Effector memory CD4-positive, alpha-beta T cell (primary cell): ENCODE measurements around the gene ZNF609.

Experiments
- DNase-seq, 3 donors: peaks; one replicate each; pipeline ENCODE4 v3.0.0-alpha.2; 2020
- H3K27ac ChIP-seq: 2 replicates; pipeline ENCODE4 v1.7.0; 2013; ENCODE audit warnings: mild to moderate bottlenecking, low read length, moderate library complexity; ENCODE audit not compliant: insufficient read depth, poor library complexity, severe bottlenecking
- H3K27me3 ChIP-seq: replicated peaks from 2 replicates; pipeline ENCODE4 v1.7.0; 2013; ENCODE audit warnings: mild to moderate bottlenecking, low read length; ENCODE audit not compliant: insufficient read depth, control insufficient read depth, poor library complexity, severe bottlenecking
- H3K36me3 ChIP-seq: 2 replicates; pipeline ENCODE4 v1.7.0; 2013; ENCODE audit warnings: mild to moderate bottlenecking, low read length, moderate library complexity; ENCODE audit not compliant: control insufficient read depth, insufficient read depth
- H3K4me1 ChIP-seq: 2 replicates; pipeline ENCODE4 v1.7.0; 2013; ENCODE audit warnings: low read length, mild to moderate bottlenecking; ENCODE audit not compliant: control insufficient read depth, insufficient read depth, poor library complexity, severe bottlenecking
- H3K4me3 ChIP-seq: 2 replicates; pipeline ENCODE4 v1.7.0; 2013; ENCODE audit warnings: low read length, low read depth, mild to moderate bottlenecking; ENCODE audit not compliant: insufficient read depth, poor library complexity, severe bottlenecking
- H3K9me3 ChIP-seq: 2 replicates; pipeline ENCODE4 v1.7.0; 2013; ENCODE audit warnings: mild to moderate bottlenecking, low read length, moderate library complexity; ENCODE audit not compliant: control insufficient read depth

Gene ZNF609

GRCh38 chr15:64687172-64687571, 226.8 kb downstream of the ZNF609 start:
- Histone ChIP-seq H3K27me3 (no peaks in the 10 kb centered on the region), H3K9me3 (no peaks in the 10 kb centered on the region), H3K27ac (no peak overlapping the region), H3K4me1 (no peaks in the 10 kb centered on the region), H3K4me3 (no peak overlapping the region), H3K36me3 (peaks cover 69% of the 10 kb centered on the region)
- no peak for DNase-seq

GRCh38 chr15:64687688-64688087, 227.3 kb downstream of the ZNF609 start:
- DNase-seq = no peak
- Histone ChIP-seq H3K9me3 (no peaks in the 10 kb centered on the region), H3K4me1 (no peaks in the 10 kb centered on the region), H3K27me3 (no peaks in the 10 kb centered on the region), H3K36me3 (peaks cover 63% of the 10 kb centered on the region), H3K4me3 (no peak overlapping the region), H3K27ac (no peak overlapping the region)

- H3K4me3 ChIP-seq = no peak overlapping the region
- H3K27ac ChIP-seq = no peak overlapping the region
- H3K36me3 ChIP-seq = peaks cover 54% of the 10 kb centered on the region
- no peak for DNase-seq
- no peaks in the 10 kb centered on the region for H3K4me1 ChIP-seq
- H3K9me3 ChIP-seq = no peaks in the 10 kb centered on the region
- no peaks in the 10 kb centered on the region for H3K27me3 ChIP-seq
Observed at GRCh38 chr15:64688770-64689169, 228.4 kb downstream of the ZNF609 start.

GRCh38 chr15:64690008-64690407, 229.6 kb downstream of the ZNF609 start:
- Histone ChIP-seq H3K36me3 (peaks cover 45% of the 10 kb centered on the region), H3K9me3 (no peaks in the 10 kb centered on the region), H3K27ac (no peak overlapping the region), H3K4me1 (no peaks in the 10 kb centered on the region), H3K27me3 (no peaks in the 10 kb centered on the region), H3K4me3 (no peak overlapping the region)
- no peak for DNase-seq

GRCh38 chr15:64690578-64691296, 230.4 kb downstream of the ZNF609 start:
- H3K36me3 ChIP-seq = peaks cover 45% of the 10 kb centered on the region

GRCh38 chr15:64691896-64692565, 231.7 kb downstream of the ZNF609 start:
- Histone ChIP-seq H3K36me3 (peaks cover 41% of the 10 kb centered on the region), H3K4me1 (no peaks in the 10 kb centered on the region), H3K27me3 (no peaks in the 10 kb centered on the region), H3K9me3 (no peaks in the 10 kb centered on the region), H3K27ac (no peak overlapping the region), H3K4me3 (no peak overlapping the region)
- no peak for DNase-seq

More at GRCh38 chr15:64690578-64691296, 230.4 kb downstream of the ZNF609 start:
- no peaks in the 10 kb centered on the region for H3K9me3 ChIP-seq
- H3K27me3 ChIP-seq = no peaks in the 10 kb centered on the region
- H3K4me3 ChIP-seq = no peak overlapping the region
- no peak for DNase-seq
- H3K4me1 ChIP-seq = no peaks in the 10 kb centered on the region
- no peak overlapping the region for H3K27ac ChIP-seq

- Histone ChIP-seq H3K9me3 (no peaks in the 10 kb centered on the region), H3K4me3 (no peak overlapping the region), H3K27me3 (no peaks in the 10 kb centered on the region), H3K36me3 (peaks cover 30% of the 10 kb centered on the region), H3K27ac (no peak overlapping the region), H3K4me1 (peaks cover 6% of the 10 kb centered on the region)
- DNase-seq = no peak
Observed at GRCh38 chr15:64693134-64693533, 232.8 kb downstream of the ZNF609 start.

GRCh38 chr15:64694816-64695215, 234.4 kb downstream of the ZNF609 start:
- Histone ChIP-seq H3K4me1 (peaks cover 11% of the 10 kb centered on the region), H3K9me3 (no peaks in the 10 kb centered on the region), H3K4me3 (no peak overlapping the region), H3K27ac (no peak overlapping the region), H3K27me3 (no peaks in the 10 kb centered on the region), H3K36me3 (peaks cover 16% of the 10 kb centered on the region)
- no peak for DNase-seq

- no peak for DNase-seq
- peaks cover 18% of the 10 kb centered on the region for H3K4me1 ChIP-seq
- no peaks in the 10 kb centered on the region for H3K9me3 ChIP-seq
- no peak overlapping the region for H3K27ac ChIP-seq
- no peaks in the 10 kb centered on the region for H3K27me3 ChIP-seq
- H3K36me3 ChIP-seq = peaks cover 8% of the 10 kb centered on the region
- no peak overlapping the region for H3K4me3 ChIP-seq
Observed at GRCh38 chr15:64695561-64695992, 235.2 kb downstream of the ZNF609 start.

- Histone ChIP-seq H3K27me3 (no peaks in the 10 kb centered on the region), H3K4me3 (no peak overlapping the region), H3K4me1 (peaks cover 26% of the 10 kb centered on the region), H3K27ac (no peak overlapping the region), H3K9me3 (no peaks in the 10 kb centered on the region), H3K36me3 (no peaks in the 10 kb centered on the region)
- DNase-seq = no peak
Observed at GRCh38 chr15:64696481-64696880, 236.1 kb downstream of the ZNF609 start.
